ENCODE results near the gene DIDO1.
"Not testable (repeated sequence)": the region's sequence is repeated elsewhere in the genome, so short reads cannot be mapped to it uniquely, and the experiment has no call there.

The DIDO1 gene

DNA sequence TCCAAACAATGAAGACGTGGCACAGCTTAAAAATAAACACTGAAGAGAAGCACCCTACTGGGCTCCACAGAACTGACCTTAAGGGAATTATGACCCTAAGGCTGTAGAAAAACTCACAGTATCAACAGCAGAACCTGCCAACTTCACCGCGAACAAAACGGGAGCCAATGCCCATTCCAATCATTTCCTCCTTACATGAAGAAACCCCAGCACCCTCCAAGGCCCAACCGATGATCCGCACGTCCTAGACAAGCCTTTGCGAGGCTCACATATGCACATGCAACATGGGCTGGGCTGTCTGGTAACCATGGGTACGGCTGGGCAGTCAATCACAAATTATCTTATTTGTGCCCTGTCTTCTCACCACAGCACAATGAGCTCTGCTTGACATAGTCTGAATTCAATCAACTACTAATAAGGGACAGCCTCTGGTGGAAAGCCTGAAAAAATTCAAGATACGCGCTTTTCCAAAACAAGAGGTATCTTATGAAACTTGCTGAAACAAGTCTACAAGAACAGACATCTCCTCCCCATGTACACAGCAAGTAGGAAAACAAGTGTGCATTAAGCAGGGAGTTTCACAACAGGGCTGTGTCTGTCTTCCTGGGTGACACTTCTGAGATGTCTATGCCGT, 1.7 kb downstream of the DIDO1 start:
- peak overlapping the region; percentile 91 for H3K4me3 ChIP-seq (ENCODE audit: low read depth, low read length)
- TF ChIP-seq, protein P1, sequence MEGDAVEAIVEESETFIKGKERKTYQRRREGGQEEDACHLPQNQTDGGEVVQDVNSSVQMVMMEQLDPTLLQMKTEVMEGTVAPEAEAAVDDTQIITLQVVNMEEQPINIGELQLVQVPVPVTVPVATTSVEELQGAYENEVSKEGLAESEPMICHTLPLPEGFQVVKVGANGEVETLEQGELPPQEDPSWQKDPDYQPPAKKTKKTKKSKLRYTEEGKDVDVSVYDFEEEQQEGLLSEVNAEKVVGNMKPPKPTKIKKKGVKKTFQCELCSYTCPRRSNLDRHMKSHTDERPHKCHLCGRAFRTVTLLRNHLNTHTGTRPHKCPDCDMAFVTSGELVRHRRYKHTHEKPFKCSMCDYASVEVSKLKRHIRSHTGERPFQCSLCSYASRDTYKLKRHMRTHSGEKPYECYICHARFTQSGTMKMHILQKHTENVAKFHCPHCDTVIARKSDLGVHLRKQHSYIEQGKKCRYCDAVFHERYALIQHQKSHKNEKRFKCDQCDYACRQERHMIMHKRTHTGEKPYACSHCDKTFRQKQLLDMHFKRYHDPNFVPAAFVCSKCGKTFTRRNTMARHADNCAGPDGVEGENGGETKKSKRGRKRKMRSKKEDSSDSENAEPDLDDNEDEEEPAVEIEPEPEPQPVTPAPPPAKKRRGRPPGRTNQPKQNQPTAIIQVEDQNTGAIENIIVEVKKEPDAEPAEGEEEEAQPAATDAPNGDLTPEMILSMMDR (IDR thresholded peaks at IDR 0.05; ENCODE audit: low read depth, low read length): no peak

GRCh38 chr20:62923669-62924441, 2.5 kb downstream of the DIDO1 start:
- TF ChIP-seq, protein P1 (IDR thresholded peaks at IDR 0.05; ENCODE audit: low read depth, low read length): no peak
- peak overlapping the region; percentile 91 for H3K4me3 ChIP-seq (ENCODE audit: low read depth, low read length)

GRCh38 chr20:62923059-62923668, 3.1 kb downstream of the DIDO1 start:
- not testable (repeated sequence) for H3K4me3 ChIP-seq (ENCODE audit: low read depth, low read length)

GRCh38 chr20:62922451-62922921, 3.8 kb downstream of the DIDO1 start:
- TF ChIP-seq, protein P1 (IDR thresholded peaks at IDR 0.05; ENCODE audit: low read depth, low read length): no peak
- no peak overlapping the region for H3K4me3 ChIP-seq (ENCODE audit: low read depth, low read length)

DNA sequence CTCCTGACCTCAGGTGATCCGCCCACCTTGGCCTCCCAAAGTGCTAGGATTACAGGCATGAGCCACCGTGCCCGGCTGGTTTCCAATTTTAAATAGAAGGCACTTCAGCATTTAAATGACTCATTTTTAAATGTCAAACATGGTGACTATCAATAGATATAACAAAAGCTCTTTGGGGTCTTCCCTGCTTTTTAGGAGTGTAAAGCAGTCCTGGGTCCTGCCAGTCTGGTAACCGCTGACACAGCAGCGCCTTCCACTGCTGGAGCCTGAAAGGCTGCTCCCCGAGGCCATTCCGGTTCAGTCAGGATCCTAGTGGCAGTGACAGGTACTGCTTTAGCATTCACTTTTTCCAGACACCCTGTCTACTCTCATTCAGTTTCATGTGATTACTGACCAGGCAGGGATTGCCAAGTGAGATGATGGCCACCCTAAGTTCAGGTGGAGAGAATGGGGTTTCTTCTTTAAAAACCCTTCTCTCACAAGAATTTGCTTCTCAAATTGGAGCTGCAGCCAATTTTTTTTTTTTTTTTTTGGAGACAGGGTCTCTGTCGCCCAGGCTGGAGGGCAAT, 5.1 kb downstream of the DIDO1 start:
- TF ChIP-seq, protein P1 (IDR thresholded peaks at IDR 0.05; ENCODE audit: low read depth, low read length): peak; percentile 72
- no peak overlapping the region for H3K4me3 ChIP-seq (ENCODE audit: low read depth, low read length)

DNA sequence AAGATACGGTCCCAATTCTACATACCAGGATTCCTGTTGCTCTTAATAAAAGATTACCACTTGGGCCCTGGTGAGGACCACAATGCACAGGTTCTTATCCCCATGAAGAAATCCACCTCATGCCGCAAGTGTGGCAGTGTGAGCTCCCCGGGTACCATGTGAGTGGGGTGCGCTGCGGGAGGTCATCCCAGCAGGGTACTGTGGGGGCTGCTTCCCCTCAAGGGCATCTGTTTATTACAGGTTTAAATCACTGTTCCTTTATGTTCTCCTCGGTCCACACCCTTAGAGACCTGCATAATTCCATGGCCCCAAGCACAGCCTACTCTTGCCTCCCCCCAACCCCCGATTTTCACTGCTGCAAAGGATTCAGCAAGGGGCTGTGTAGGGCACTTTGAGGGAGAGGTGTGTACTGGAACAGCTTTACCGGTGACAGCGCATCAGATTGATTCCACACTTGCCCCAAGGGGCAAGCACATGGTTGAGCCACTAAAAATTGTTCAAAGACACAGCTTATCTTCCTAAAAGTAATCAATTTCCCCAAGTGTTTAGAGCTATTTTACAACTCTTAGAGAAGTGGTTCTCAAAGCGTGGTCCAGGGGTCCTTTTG, 6.2 kb downstream of the DIDO1 start:
- TF ChIP-seq, protein P1 (IDR thresholded peaks at IDR 0.05; ENCODE audit: low read depth, low read length): no peak
- H3K4me3 ChIP-seq (ENCODE audit: low read depth, low read length): no peak overlapping the region

GRCh38 chr20:62918831-62919230, 7.5 kb downstream of the DIDO1 start:
- no peak overlapping the region for H3K4me3 ChIP-seq (ENCODE audit: low read depth, low read length)
- TF ChIP-seq, protein P1 (IDR thresholded peaks at IDR 0.05; ENCODE audit: low read depth, low read length): no peak
